H1 (cell line): ENCODE data around the gene CCSER2. TPM values are rescaled to one million over a fixed set of nuclear protein-coding genes. Genes with fewer than 3 reads are reported as not detected.
A peak's percentile ranks its signal among the peaks of the same experiment; 100 is the strongest.
"Not testable (repeated sequence)": the region's sequence is repeated elsewhere in the genome, so short reads cannot be mapped to it uniquely, and the experiment has no call there.

ENCODE experiments used
- CTCF ChIA-PET: fragments of 300-600 bp; sonication (Branson Sonifier 250); formaldehyde crosslinking; loops from one replicate; lab custom pipeline; 2021; ENCODE audit not compliant: partially characterized antibody; lab: Charles Lee
- POLR2A ChIA-PET: fragments of 300-600 bp; sonication (Branson Sonifier 250); formaldehyde crosslinking; loops from one replicate; lab custom pipeline; 2021; ENCODE audit warnings: inconsistent platforms; ENCODE audit not compliant: partially characterized antibody; lab: Charles Lee
- DNase-seq, 2 experiments: peaks; one replicate each; pipeline versions ENCODE4 v3.0.0 to v3.0.0-alpha.2; 2010 to 2022; ENCODE audit warnings: low spot score in 2 of 2, low read depth in 1 of 2, mixed read lengths in 1 of 2
- FAIRE-seq: peaks from 2 replicates; lab custom pipeline; 2011; peaks lifted over from hg19 to GRCh38; lab: Jason Lieb, UNC
- H2AFZ ChIP-seq: 2 replicates; pipeline ENCODE4 v1.8.1; 2012; ENCODE audit warnings: low read length, inconsistent platforms
- H2AK5ac ChIP-seq: 2 replicates; pipeline ENCODE4 v1.6.1; 2013; ENCODE audit warnings: low read depth, low read length
- H2BK120ac ChIP-seq: replicated peaks from 2 replicates; pipeline ENCODE3; 2013; ENCODE audit warnings: low read depth, low read length, inconsistent platforms
- H2BK12ac ChIP-seq: 2 replicates; pipeline ENCODE4 v1.6.1; 2013; ENCODE audit warnings: low read depth, low read length
- H2BK15ac ChIP-seq: 2 replicates; pipeline ENCODE4 v1.6.1; 2013; ENCODE audit warnings: low read length
- H2BK20ac ChIP-seq: 2 replicates; pipeline ENCODE4 v1.6.1; 2013; ENCODE audit warnings: low read length
- H2BK5ac ChIP-seq: 2 replicates; pipeline ENCODE4 v1.6.1; 2013; ENCODE audit warnings: low read depth, low read length
- H3K14ac ChIP-seq: 2 replicates; pipeline ENCODE4 v1.6.1; 2013; ENCODE audit warnings: inconsistent platforms; ENCODE audit not compliant: insufficient read length
- H3K18ac ChIP-seq: 2 replicates; pipeline ENCODE4 v1.6.1; 2013; ENCODE audit warnings: low read length; ENCODE audit errors: extremely low read depth
- H3K23ac ChIP-seq: 2 replicates; pipeline ENCODE4 v1.6.1; 2013; ENCODE audit warnings: inconsistent platforms; ENCODE audit not compliant: insufficient read length
- H3K23me2 ChIP-seq: 2 replicates; pipeline ENCODE4 v1.6.1; 2013; ENCODE audit warnings: low read depth, low read length
- H3K27ac ChIP-seq: 2 replicates; pipeline ENCODE4 v1.6.1; 2011; ENCODE audit warnings: low read depth, low read length, inconsistent platforms
- H3K27me3 ChIP-seq, 4 experiments: replicated peaks in 1 of 4; 1 replicate in 1 of 4; 2 replicates in 3 of 4; pipeline versions ENCODE4 v1.6.1 to v1.8.1; 2011 to 2013; ENCODE audit warnings: low read length in 3 of 4, mild to moderate bottlenecking in 3 of 4, inconsistent platforms in 2 of 4, mixed read lengths in 2 of 4, moderate library complexity in 1 of 4; ENCODE audit not compliant: control insufficient read depth in 3 of 4, insufficient read depth in 3 of 4; ENCODE audit errors: extremely low read depth in 1 of 4
- H3K36me3 ChIP-seq, 4 experiments: 2 replicates each; pipeline versions ENCODE4 v1.6.1 to v1.8.1; 2011 to 2013; ENCODE audit warnings: mild to moderate bottlenecking in 4 of 4, low read length in 3 of 4, moderate library complexity in 2 of 4, control low read depth in 1 of 4, inconsistent platforms in 1 of 4; ENCODE audit not compliant: insufficient read depth in 4 of 4, control insufficient read depth in 2 of 4
- H3K4ac ChIP-seq: replicated peaks from 2 replicates; pipeline ENCODE3; 2013; ENCODE audit warnings: low read length, low read depth, mixed read lengths, inconsistent platforms; ENCODE audit not compliant: insufficient read length
- H3K4me1 ChIP-seq, 4 experiments: replicated peaks in 1 of 4; 1 replicate in 1 of 4; 2 replicates in 3 of 4; pipeline versions ENCODE4 v1.6.1 to v1.8.1; 2011 to 2013; ENCODE audit warnings: low read length in 3 of 4, inconsistent platforms in 2 of 4, mixed read lengths in 1 of 4; ENCODE audit not compliant: insufficient read depth in 4 of 4, control insufficient read depth in 3 of 4
- H3K4me2 ChIP-seq, 2 experiments: 2 replicates each; pipeline versions ENCODE4 v1.6.1 to v1.8.1; 2011 to 2013; ENCODE audit warnings: low read depth in 2 of 2, low read length in 2 of 2, control low read depth in 1 of 2, inconsistent platforms in 1 of 2, mild to moderate bottlenecking in 1 of 2; ENCODE audit not compliant: insufficient read depth in 1 of 2
- H3K4me3 ChIP-seq, 4 experiments: fragments of 200-600, 300-600 bp in 1 of 4; sonication (generic), shearing (Covaris generic), sonication (Bioruptor Twin) in 1 of 4; 2 replicates each; pipeline versions ENCODE4 v1.5.1 to v1.8.1; 2011 to 2016; ENCODE audit warnings: low read length in 4 of 4, low read depth in 3 of 4, control low read depth in 2 of 4, inconsistent platforms in 2 of 4, mild to moderate bottlenecking in 2 of 4, mixed read lengths in 1 of 4, moderate library complexity in 1 of 4; ENCODE audit not compliant: insufficient read depth in 2 of 4; ENCODE audit errors: extremely low read depth in 1 of 4
- H3K56ac ChIP-seq: replicated peaks from 2 replicates; pipeline ENCODE3; 2013; ENCODE audit warnings: low read depth, mild to moderate bottlenecking, mixed read lengths, low read length, inconsistent platforms; ENCODE audit not compliant: insufficient read length
- H3K79me1 ChIP-seq: 2 replicates; pipeline ENCODE4 v1.6.1; 2013; ENCODE audit warnings: low read depth, low read length, control low read depth
- H3K79me2 ChIP-seq, 2 experiments: 2 replicates each; pipeline versions ENCODE4 v1.6.1 to v1.8.1; 2012 to 2013; ENCODE audit warnings: low read length in 2 of 2, mild to moderate bottlenecking in 2 of 2, inconsistent platforms in 1 of 2; ENCODE audit not compliant: insufficient read depth in 2 of 2, control insufficient read depth in 1 of 2
- H3K9ac ChIP-seq, 4 experiments: replicated peaks in 1 of 4; 1 replicate in 1 of 4; 2 replicates in 3 of 4; pipeline versions ENCODE4 v1.6.1 to v1.8.1; 2011 to 2013; ENCODE audit warnings: low read depth in 3 of 4, low read length in 3 of 4, control low read depth in 2 of 4, mild to moderate bottlenecking in 2 of 4, moderate library complexity in 2 of 4, inconsistent platforms in 1 of 4; ENCODE audit errors: extremely low read depth in 1 of 4
- H3K9me3 ChIP-seq, 2 experiments: 2 replicates each; pipeline versions ENCODE4 v1.6.1 to v1.8.1; 2012 to 2013; ENCODE audit warnings: mild to moderate bottlenecking in 2 of 2, moderate library complexity in 2 of 2, control low read depth in 1 of 2, inconsistent platforms in 1 of 2, low read depth in 1 of 2, low read length in 1 of 2, mixed read lengths in 1 of 2; ENCODE audit not compliant: insufficient read depth in 2 of 2
- H4K20me1 ChIP-seq, 2 experiments: replicated peaks in 1 of 2; 2 replicates each; pipeline versions ENCODE3 to v1.8.1; 2011 to 2013; ENCODE audit warnings: inconsistent platforms in 2 of 2, low read length in 2 of 2, mild to moderate bottlenecking in 1 of 2; ENCODE audit not compliant: insufficient read depth in 2 of 2, control insufficient read depth in 1 of 2
- H4K5ac ChIP-seq: 2 replicates; pipeline ENCODE4 v1.6.1; 2013; ENCODE audit warnings: low read length, low read depth, mixed read lengths, inconsistent platforms; ENCODE audit not compliant: insufficient read length
- H4K8ac ChIP-seq: 2 replicates; pipeline ENCODE4 v1.8.0; 2013; ENCODE audit warnings: mild to moderate bottlenecking, moderate library complexity, low read length, inconsistent platforms; ENCODE audit not compliant: insufficient read depth; ENCODE audit errors: extremely low read depth
- H4K91ac ChIP-seq: replicated peaks from 2 replicates; pipeline ENCODE3; 2013; ENCODE audit warnings: low read length, mixed read lengths, inconsistent platforms; ENCODE audit not compliant: insufficient read length
- YY1 ChIP-seq: IDR thresholded peaks from 2 replicates; pipeline ENCODE4 v1.6.1; 2011; ENCODE audit warnings: low read depth, mild to moderate bottlenecking, low read length
- WGBS, 2 experiments: shearing (Covaris generic) in 1 of 2; methylation state at CpG; one replicate each; pipeline versions ENCODE4 v1.1.6 to v1.1.7; 2013 to 2015; ENCODE audit warnings: low lambda C conversion rate in 2 of 2, mixed read lengths in 2 of 2, inconsistent platforms in 1 of 2, low coverage in 1 of 2, missing lambda C conversion rate in 1 of 2; ENCODE audit not compliant: insufficient replicate concordance in 2 of 2, insufficient coverage in 1 of 2, insufficient read length in 1 of 2; ENCODE audit errors: extremely low coverage in 1 of 2, missing lambda C conversion rate in 1 of 2; 5-methylcytosine and 5-hydroxymethylcytosine counted together
- polyA plus RNA-seq, 7 experiments: library from polyadenylated mRNA; depleted of rRNA in 3 of 7; stranded (reverse) in 5 of 7; unstranded in 2 of 7; fragments of >200 nt in 5 of 7; fragments of 200-250 nt in 2 of 7; gene quantifications; 1 replicate in 5 of 7; 2 replicates in 1 of 7; 4 replicates in 1 of 7; pipeline versions ENCODE4 v1.2.1 to v1.2.3, GENCODE V29; 2011 to 2013; ENCODE audit warnings: missing spikeins in 2 of 7, mixed read lengths in 2 of 7
- total RNA-seq: library from RNA; stranded (reverse); fragmentation: NEBNext Ultra II Directional; extraction: Animal tissue kit (Norgen Biotek cat#: 25700); gene quantifications from 2 replicates; pipeline ENCODE4 v1.2.1, GENCODE V29; 2021

CCSER2 gene
- total and polyA plus RNA-seq, 2 of the 8 experiments (the other 6 are each of a cell fraction or from before 2014, with no cell fraction given) = 6.9 to 30.5 TPM

- not testable (repeated sequence) for H3K9me3 ChIP-seq, H3K56ac ChIP-seq, H3K27ac ChIP-seq, H2AFZ ChIP-seq, FAIRE-seq, H3K27me3 ChIP-seq, H4K20me1 ChIP-seq, H3K79me1 ChIP-seq, H3K18ac ChIP-seq, H3K4me2 ChIP-seq, H2BK20ac ChIP-seq, H3K36me3 ChIP-seq, H3K14ac ChIP-seq, H2BK120ac ChIP-seq, H2BK5ac ChIP-seq, H2BK12ac ChIP-seq, H2AK5ac ChIP-seq, H3K4ac ChIP-seq, H3K9ac ChIP-seq, H3K4me1 ChIP-seq, H4K8ac ChIP-seq, H4K5ac ChIP-seq, H3K23ac ChIP-seq, H4K91ac ChIP-seq, H3K79me2 ChIP-seq, H3K23me2 ChIP-seq, H2BK15ac ChIP-seq
- TF ChIP-seq YY1 = 0 out of 2 replicates have a peak, but pooled peaks have one; percentile 42
- CTCF ChIA-PET = interaction anchor here (1.0 to 2.7 kb wide), 6 partner anchors 12 to 257 kb away, joined by 3 to 16 read pairs (median 5); no protein-coding TSS in a partner anchor
- peak in 1 of 2 experiments; percentile 68 for DNase-seq
- H3K4me3 ChIP-seq = peak overlapping the region in 2 of 4 experiments; percentile 27 to 31; a peak in 3 of 8 replicates
- 56% methylated on average over 18 of the region's 31 CpGs; no CpG with 5 or more reads in 1 of the 2 experiments for WGBS, 2 experiments
- POLR2A ChIA-PET = interaction anchor here (0.7 to 1.4 kb wide), 3 partner anchors 15 to 48 kb away, joined by 4 read pairs; partner anchors contain the start of gene CCSER2
These were observed 48.4 kb upstream of the CCSER2 start for GRCh38 chr10:84279876-84280475.
